Hepatocyte (in vitro differentiated cells): ENCODE data around the gene FGD2. TPM values are rescaled to one million over a fixed set of nuclear protein-coding genes. Genes with fewer than 3 reads are reported as not detected.

ENCODE experiments used
- DNase-seq: peaks from one replicate; pipeline ENCODE4 v3.0.0-alpha.2; 2016; ENCODE audit warnings: low spot score
- H2AFZ ChIP-seq: fragments of 200-600 bp; sonication (generic); 2 replicates; pipeline ENCODE4 v1.6.0; 2016; ENCODE audit warnings: antibody characterized with exemption, mild to moderate bottlenecking
- H3K27ac ChIP-seq: fragments of 200-600 bp; sonication (generic); 2 replicates; pipeline ENCODE4 v1.5.1; 2016; ENCODE audit warnings: mild to moderate bottlenecking
- H3K27me3 ChIP-seq: fragments of 200-600 bp; sonication (generic); 2 replicates; pipeline ENCODE4 v1.6.1; 2016
- H3K36me3 ChIP-seq: fragments of 200-600 bp; sonication (generic); replicated peaks from 2 replicates; pipeline ENCODE4 v1.5.1; 2016; ENCODE audit warnings: low read depth; ENCODE audit not compliant: insufficient read depth
- H3K4me1 ChIP-seq: fragments of 200-600 bp; sonication (generic); 2 replicates; pipeline ENCODE4 v1.5.1; 2016; ENCODE audit warnings: mild to moderate bottlenecking, moderate library complexity; ENCODE audit not compliant: insufficient read depth
- H3K4me2 ChIP-seq: fragments of 200-600 bp; sonication (generic); 2 replicates; pipeline ENCODE4 v1.6.0; 2016
- H3K4me3 ChIP-seq: fragments of 200-600 bp; sonication (generic); 2 replicates; pipeline ENCODE4 v1.5.1; 2016; ENCODE audit warnings: mild to moderate bottlenecking
- H3K79me2 ChIP-seq: fragments of 200-600 bp; sonication (generic); 2 replicates; pipeline ENCODE4 v1.6.0; 2017; ENCODE audit warnings: mild to moderate bottlenecking
- H3K9me2 ChIP-seq: fragments of 200-600 bp; sonication (generic); replicated peaks from 2 replicates; pipeline ENCODE4 v1.6.0; 2017; ENCODE audit warnings: mild to moderate bottlenecking; ENCODE audit not compliant: insufficient read depth
- H3K9me3 ChIP-seq: fragments of 200-600 bp; sonication (generic); 2 replicates; pipeline ENCODE4 v1.5.1; 2016; ENCODE audit warnings: low read depth, mild to moderate bottlenecking
- H4K20me1 ChIP-seq: fragments of 200-600 bp; sonication (generic); 2 replicates; pipeline ENCODE4 v1.6.0; 2016; ENCODE audit warnings: mild to moderate bottlenecking; ENCODE audit not compliant: insufficient read depth, poor library complexity, severe bottlenecking
- CTCF ChIP-seq: fragments of 200-600 bp; sonication (generic); IDR thresholded peaks from 2 replicates; pipeline ENCODE4 v1.5.1; 2016; ENCODE audit warnings: antibody characterized with exemption, mild to moderate bottlenecking; ENCODE audit not compliant: poor library complexity
- EZH2 ChIP-seq: fragments of 200-600 bp; sonication (generic); IDR thresholded peaks from 2 replicates; pipeline ENCODE4 v1.6.1; 2016; ENCODE audit warnings: antibody characterized with exemption, mild to moderate bottlenecking, borderline replicate concordance
- EZH2phosphoT487 ChIP-seq: fragments of 200-600 bp; sonication (generic); IDR thresholded peaks from one replicate; pipeline ENCODE4 v1.6.1; 2018; ENCODE audit warnings: antibody characterized with exemption, mild to moderate bottlenecking, low read depth, moderate library complexity; ENCODE audit not compliant: unreplicated experiment, severe bottlenecking
- WGBS: methylation state at CpG from one replicate; pipeline ENCODE4 v1.1.6; 2016; ENCODE audit warnings: low lambda C conversion rate; ENCODE audit errors: missing lambda C conversion rate; 5-methylcytosine and 5-hydroxymethylcytosine counted together
- polyA plus RNA-seq: library from polyadenylated mRNA; unstranded; fragments of >200 nt; fragmentation: Nextera tagmentation; extraction: Ambion mirVana; gene quantifications from 2 replicates; pipeline ENCODE4 v1.2.1, GENCODE V29; 2016
- total RNA-seq: library from RNA; depleted of rRNA; stranded (reverse); fragments of >200 nt; gene quantifications from 2 replicates; pipeline ENCODE4 v1.2.3, GENCODE V29; 2014

Gene FGD2
- total and polyA plus RNA-seq, 2 experiments from 2014 or later, result 4.6 to 5.2 TPM

- Histone ChIP-seq H3K27ac (no peak overlapping the region), H3K9me2 (no peaks in the 10 kb centered on the region), H3K36me3 (peaks cover 7% of the 10 kb centered on the region), H3K79me2 (no peaks in the 10 kb centered on the region), H3K4me1 (no peaks in the 10 kb centered on the region), H3K27me3 (no peaks in the 10 kb centered on the region), H3K9me3 (no peaks in the 10 kb centered on the region), H3K4me3 (no peak overlapping the region), H2AFZ (no peak overlapping the region), H4K20me1 (no peaks in the 10 kb centered on the region), H3K4me2 (no peak overlapping the region)
- TF ChIP-seq CTCF (no peak), EZH2phosphoT487 (no peak), EZH2 (no peak)
- WGBS, result 86% methylated on average over 17 of the region's 17 CpGs
- DNase-seq, result no peak
These were observed 34.3 kb upstream of the FGD2 start for GRCh38 chr6:36970892-36971842.

DNA sequence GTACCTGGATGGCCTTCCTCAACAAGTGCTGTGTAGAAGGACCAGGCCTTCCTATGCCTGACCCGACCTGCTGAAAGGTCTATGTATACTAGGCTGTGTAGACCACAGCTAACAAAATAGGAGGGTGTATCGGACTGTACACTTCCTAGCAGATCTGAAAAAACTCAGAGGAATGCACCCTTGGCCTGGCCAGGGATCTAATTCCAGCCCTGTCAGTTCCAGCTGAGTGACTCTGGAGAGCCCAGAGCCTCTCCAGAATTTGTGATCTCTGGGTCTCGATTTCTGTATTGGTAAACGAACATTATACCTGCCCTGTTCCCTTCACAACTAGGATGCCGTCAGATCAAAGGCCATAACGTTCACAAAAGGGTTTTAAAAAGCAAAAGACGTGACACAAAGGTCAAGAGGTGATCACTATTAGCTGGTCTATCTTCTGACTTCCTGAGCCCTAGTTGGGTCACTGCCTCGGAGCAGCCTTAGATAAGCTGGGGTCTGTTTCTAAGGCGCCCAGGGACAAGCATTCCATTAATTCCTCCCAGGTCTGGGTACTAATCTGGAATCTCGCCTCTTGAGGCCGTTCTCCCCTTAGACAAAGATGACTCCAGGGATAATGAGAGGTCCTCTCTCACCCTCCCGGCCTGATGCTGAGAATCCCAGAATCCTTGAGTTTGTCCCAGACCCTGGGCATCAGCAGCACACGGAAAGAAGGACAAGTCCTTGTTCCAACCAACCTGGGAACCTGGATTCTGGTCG lies 33.4 kb upstream of the FGD2 start:
- WGBS, result 59% methylated on average over 14 of the region's 14 CpGs
- H2AFZ ChIP-seq, result no peak overlapping the region
- no peaks in the 10 kb centered on the region for H4K20me1 ChIP-seq
- peaks cover 7% of the 10 kb centered on the region for H3K36me3 ChIP-seq
- no peak for DNase-seq
- no peaks in the 10 kb centered on the region for H3K79me2 ChIP-seq
- H3K4me3 ChIP-seq, result no peak overlapping the region
- no peaks in the 10 kb centered on the region for H3K27me3 ChIP-seq
- no peak overlapping the region for H3K27ac ChIP-seq
- no peaks in the 10 kb centered on the region for H3K9me2 ChIP-seq
- H3K4me2 ChIP-seq, result no peak overlapping the region
- H3K4me1 ChIP-seq, result no peaks in the 10 kb centered on the region
- H3K9me3 ChIP-seq, result no peaks in the 10 kb centered on the region
- TF ChIP-seq EZH2phosphoT487 (no peak), EZH2 (no peak), CTCF (no peak)

GRCh38 chr6:36973190-36973589 lies 32.3 kb upstream of the FGD2 start:
- H3K4me3 ChIP-seq, result no peak overlapping the region
- H3K4me2 ChIP-seq, result no peak overlapping the region
- no peaks in the 10 kb centered on the region for H3K4me1 ChIP-seq
- peaks cover 7% of the 10 kb centered on the region for H3K36me3 ChIP-seq
- no peak overlapping the region for H2AFZ ChIP-seq
- TF ChIP-seq CTCF (no peak), EZH2phosphoT487 (no peak), EZH2 (no peak)
- H3K9me3 ChIP-seq, result no peaks in the 10 kb centered on the region
- H3K9me2 ChIP-seq, result no peaks in the 10 kb centered on the region
- H3K27me3 ChIP-seq, result no peaks in the 10 kb centered on the region
- no peak overlapping the region for H3K27ac ChIP-seq
- no peak for DNase-seq
- WGBS, result 95% methylated on average over 1 of the region's 1 CpG
- H4K20me1 ChIP-seq, result no peaks in the 10 kb centered on the region
- H3K79me2 ChIP-seq, result no peaks in the 10 kb centered on the region
